ENCODE data around the gene TMEM132D.

Gene TMEM132D

GRCh38 chr12:129423041-129423580 lies 480.7 kb downstream of the TMEM132D start:
- H3K4me3 ChIP-seq (ENCODE audit: low read depth, low read length) = no peak overlapping the region
- DNase-seq (ENCODE audit: low read depth) = no peak
- TF ChIP-seq MYC (IDR thresholded peaks at IDR 0.05; ENCODE audit: low read depth, low read length) (no peak), CTCF (IDR thresholded peaks at IDR 0.05; ENCODE audit: low read depth, low read length) (no peak), MAX (IDR thresholded peaks at IDR 0.05; ENCODE audit: low read depth, low read length) (no peak), POLR2A (IDR thresholded peaks at IDR 0.05; ENCODE audit: extremely low read depth, insufficient read length) (no peak)

GRCh38 chr12:129413295-129413694 lies 490.5 kb downstream of the TMEM132D start:
- DNase-seq (ENCODE audit: low read depth) = no peak
- no peak for TF ChIP-seq MYC (IDR thresholded peaks at IDR 0.05; ENCODE audit: low read depth, low read length)
- TF ChIP-seq POLR2A (IDR thresholded peaks at IDR 0.05; ENCODE audit: extremely low read depth, insufficient read length) = no peak
- no peak for TF ChIP-seq CTCF (IDR thresholded peaks at IDR 0.05; ENCODE audit: low read depth, low read length)
- no peak for TF ChIP-seq MAX (IDR thresholded peaks at IDR 0.05; ENCODE audit: low read depth, low read length)
- no peak overlapping the region for H3K4me3 ChIP-seq (ENCODE audit: low read depth, low read length)

DNA sequence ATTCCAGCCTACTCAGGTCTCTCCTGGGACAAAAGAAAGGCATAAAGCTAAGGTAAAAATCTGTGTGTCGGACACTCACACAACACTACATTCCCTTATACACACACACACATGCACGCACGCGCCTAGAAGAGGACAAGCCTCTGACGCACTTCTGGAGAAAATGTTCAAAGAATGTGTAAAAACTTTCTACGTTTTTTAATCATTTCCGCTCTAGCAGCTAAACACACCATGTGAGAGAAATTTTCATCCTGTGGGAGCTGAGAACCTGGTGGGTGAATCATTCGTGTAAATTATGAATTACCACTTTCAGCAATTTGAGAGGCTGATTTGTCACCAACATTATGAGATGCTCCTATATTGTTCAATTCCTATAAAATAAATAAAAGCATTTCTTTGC lies 494.5 kb downstream of the TMEM132D start:
- no peak for DNase-seq (ENCODE audit: low read depth)
- H3K4me3 ChIP-seq (ENCODE audit: low read depth, low read length) = no peak overlapping the region
- TF ChIP-seq CTCF (IDR thresholded peaks at IDR 0.05; ENCODE audit: low read depth, low read length) (no peak), MYC (IDR thresholded peaks at IDR 0.05; ENCODE audit: low read depth, low read length) (no peak), MAX (IDR thresholded peaks at IDR 0.05; ENCODE audit: low read depth, low read length) (no peak), POLR2A (IDR thresholded peaks at IDR 0.05; ENCODE audit: extremely low read depth, insufficient read length) (no peak)

DNA sequence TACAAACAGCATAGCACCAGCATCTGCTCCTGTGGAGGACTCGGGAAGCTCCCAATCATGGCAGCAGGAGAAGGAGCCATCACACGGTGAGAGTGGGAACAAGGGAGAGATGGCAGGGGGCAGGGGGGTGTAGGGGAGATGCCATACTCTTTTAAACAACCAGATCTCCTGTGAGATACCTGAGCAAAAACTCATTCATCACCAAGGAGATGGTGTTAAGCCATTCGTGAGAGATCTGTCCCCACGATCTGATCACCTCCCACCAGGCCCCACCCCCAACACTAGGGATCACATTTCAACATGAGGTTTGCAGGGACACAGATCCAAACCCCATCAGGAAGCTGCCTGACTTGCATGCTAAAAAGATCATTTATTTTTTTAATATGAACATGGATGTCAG lies 499.3 kb downstream of the TMEM132D start:
- no peak for DNase-seq (ENCODE audit: low read depth)
- no peak overlapping the region for H3K4me3 ChIP-seq (ENCODE audit: low read depth, low read length)
- TF ChIP-seq CTCF (IDR thresholded peaks at IDR 0.05; ENCODE audit: low read depth, low read length) (no peak), POLR2A (IDR thresholded peaks at IDR 0.05; ENCODE audit: extremely low read depth, insufficient read length) (no peak), MAX (IDR thresholded peaks at IDR 0.05; ENCODE audit: low read depth, low read length) (no peak), MYC (IDR thresholded peaks at IDR 0.05; ENCODE audit: low read depth, low read length) (no peak)

- H3K4me3 ChIP-seq (ENCODE audit: low read depth, low read length) = no peak overlapping the region
- no peak for DNase-seq (ENCODE audit: low read depth)
- TF ChIP-seq CTCF (IDR thresholded peaks at IDR 0.05; ENCODE audit: low read depth, low read length) = no peak
- no peak for TF ChIP-seq MAX (IDR thresholded peaks at IDR 0.05; ENCODE audit: low read depth, low read length)
- no peak for TF ChIP-seq POLR2A (IDR thresholded peaks at IDR 0.05; ENCODE audit: extremely low read depth, insufficient read length)
- no peak for TF ChIP-seq MYC (IDR thresholded peaks at IDR 0.05; ENCODE audit: low read depth, low read length)
Measured at GRCh38 chr12:129401572-129401971, 502.3 kb downstream of the TMEM132D start.
